OCI-LY1 (cell line): Measurements from ENCODE around the gene MPP3.

Source experiments
- EZH2 ChIP-seq: fragments of 200-600 bp; sonication (generic), shearing (Covaris generic); IDR thresholded peaks from 2 replicates; pipeline ENCODE4 v1.8.0; 2017; ENCODE audit warnings: borderline replicate concordance, mixed run types, mild to moderate bottlenecking, antibody characterized with exemption, low read length, moderate library complexity, mixed read lengths
- TF ChIP-seq, protein P1 (sequence below): fragments of 200-600 bp; sonication (generic), shearing (Covaris generic); IDR thresholded peaks from 2 replicates; pipeline ENCODE4 v1.5.1; 2017; ENCODE audit warnings: mild to moderate bottlenecking, antibody characterized with exemption, low read length, moderate library complexity, mixed read lengths

- no peak for TF ChIP-seq EZH2
- TF ChIP-seq, protein P1, sequence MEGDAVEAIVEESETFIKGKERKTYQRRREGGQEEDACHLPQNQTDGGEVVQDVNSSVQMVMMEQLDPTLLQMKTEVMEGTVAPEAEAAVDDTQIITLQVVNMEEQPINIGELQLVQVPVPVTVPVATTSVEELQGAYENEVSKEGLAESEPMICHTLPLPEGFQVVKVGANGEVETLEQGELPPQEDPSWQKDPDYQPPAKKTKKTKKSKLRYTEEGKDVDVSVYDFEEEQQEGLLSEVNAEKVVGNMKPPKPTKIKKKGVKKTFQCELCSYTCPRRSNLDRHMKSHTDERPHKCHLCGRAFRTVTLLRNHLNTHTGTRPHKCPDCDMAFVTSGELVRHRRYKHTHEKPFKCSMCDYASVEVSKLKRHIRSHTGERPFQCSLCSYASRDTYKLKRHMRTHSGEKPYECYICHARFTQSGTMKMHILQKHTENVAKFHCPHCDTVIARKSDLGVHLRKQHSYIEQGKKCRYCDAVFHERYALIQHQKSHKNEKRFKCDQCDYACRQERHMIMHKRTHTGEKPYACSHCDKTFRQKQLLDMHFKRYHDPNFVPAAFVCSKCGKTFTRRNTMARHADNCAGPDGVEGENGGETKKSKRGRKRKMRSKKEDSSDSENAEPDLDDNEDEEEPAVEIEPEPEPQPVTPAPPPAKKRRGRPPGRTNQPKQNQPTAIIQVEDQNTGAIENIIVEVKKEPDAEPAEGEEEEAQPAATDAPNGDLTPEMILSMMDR: no peak
These were observed 6.7 kb downstream of the MPP3 start for GRCh38 chr17:43826206-43826605.
